Retinal pigment epithelial cell (primary cell): ENCODE measurements around the gene ABCC1.
"Not testable (repeated sequence)": the region's sequence is repeated elsewhere in the genome, so short reads cannot be mapped to it uniquely, and the experiment has no call there.

Source experiments
- DNase-seq: peaks from one replicate; pipeline ENCODE4 v3.0.0-alpha.2; 2010; ENCODE audit warnings: low read depth
- H3K4me3 ChIP-seq: 2 replicates; pipeline ENCODE4 v1.5.1; 2011; ENCODE audit warnings: mild to moderate bottlenecking, low read length, control low read depth, moderate library complexity
- TF ChIP-seq, protein P1 (sequence below): conservative IDR thresholded peaks from 2 replicates; pipeline ENCODE4 v1.5.1; 2011; ENCODE audit warnings: low read depth, low read length, control low read depth, inconsistent platforms

Gene ABCC1

GRCh38 chr16:16157166-16157565 lies 207.8 kb downstream of the ABCC1 start:
- TF ChIP-seq, protein P1, sequence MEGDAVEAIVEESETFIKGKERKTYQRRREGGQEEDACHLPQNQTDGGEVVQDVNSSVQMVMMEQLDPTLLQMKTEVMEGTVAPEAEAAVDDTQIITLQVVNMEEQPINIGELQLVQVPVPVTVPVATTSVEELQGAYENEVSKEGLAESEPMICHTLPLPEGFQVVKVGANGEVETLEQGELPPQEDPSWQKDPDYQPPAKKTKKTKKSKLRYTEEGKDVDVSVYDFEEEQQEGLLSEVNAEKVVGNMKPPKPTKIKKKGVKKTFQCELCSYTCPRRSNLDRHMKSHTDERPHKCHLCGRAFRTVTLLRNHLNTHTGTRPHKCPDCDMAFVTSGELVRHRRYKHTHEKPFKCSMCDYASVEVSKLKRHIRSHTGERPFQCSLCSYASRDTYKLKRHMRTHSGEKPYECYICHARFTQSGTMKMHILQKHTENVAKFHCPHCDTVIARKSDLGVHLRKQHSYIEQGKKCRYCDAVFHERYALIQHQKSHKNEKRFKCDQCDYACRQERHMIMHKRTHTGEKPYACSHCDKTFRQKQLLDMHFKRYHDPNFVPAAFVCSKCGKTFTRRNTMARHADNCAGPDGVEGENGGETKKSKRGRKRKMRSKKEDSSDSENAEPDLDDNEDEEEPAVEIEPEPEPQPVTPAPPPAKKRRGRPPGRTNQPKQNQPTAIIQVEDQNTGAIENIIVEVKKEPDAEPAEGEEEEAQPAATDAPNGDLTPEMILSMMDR, result no peak
- no peak overlapping the region for H3K4me3 ChIP-seq
- no peak for DNase-seq

DNA sequence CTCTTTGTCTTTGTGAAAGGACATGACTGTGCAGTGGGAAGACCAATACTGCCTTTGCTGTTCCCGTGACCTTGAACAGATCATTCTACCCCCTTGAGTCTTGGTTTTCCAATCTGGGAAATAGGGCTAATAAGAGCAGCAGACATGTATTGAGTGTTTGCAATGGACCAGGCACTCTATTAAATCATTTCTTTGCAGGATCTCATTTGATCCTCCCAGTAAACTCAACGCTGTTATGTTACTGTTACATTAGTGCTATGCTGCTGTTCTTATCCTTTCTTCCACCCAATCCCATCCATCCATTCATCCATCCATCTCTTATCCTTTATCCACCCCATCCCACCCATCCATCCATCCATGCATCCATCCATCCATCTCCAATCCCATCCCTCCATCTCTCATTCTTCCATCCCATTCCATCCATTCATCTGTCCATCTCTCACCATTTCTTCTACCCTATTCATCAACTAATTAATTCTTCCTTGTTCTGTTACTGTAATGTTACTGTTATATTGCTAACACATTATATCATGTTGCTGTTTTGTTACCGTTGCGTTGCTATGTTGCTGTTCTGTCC lies 208.8 kb downstream of the ABCC1 start:
- TF ChIP-seq, protein P1, result no peak
- no peak overlapping the region for H3K4me3 ChIP-seq
- DNase-seq, result no peak

DNA sequence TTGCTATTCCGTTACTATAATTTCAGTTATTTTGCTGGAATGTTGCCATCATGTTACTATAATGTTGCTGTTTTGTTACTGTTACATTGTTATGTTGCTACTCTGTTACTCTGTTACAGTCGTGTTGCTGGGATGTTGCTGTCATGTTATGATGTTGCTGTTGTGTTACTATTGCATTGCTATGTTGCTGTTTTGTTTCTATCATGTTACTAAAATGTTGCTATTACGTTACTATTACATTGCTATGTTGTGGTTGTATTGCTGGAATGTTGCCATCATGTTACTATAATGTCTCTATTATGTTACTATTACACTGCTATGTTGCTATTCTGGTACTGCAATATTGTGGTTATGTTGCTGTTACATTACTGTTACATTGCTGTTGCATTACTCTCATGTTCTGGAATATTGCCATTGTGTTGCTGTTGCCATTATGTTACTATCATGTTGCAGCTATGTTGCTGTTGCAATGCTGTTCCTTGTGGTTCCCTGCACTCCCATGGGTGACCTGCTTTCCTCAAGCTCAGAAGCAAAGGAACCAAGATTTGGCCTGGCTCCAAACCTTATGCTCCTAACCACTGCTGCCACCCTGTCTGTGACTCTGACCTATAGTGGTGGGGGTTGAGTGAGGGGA lies 209.4 kb downstream of the ABCC1 start:
- TF ChIP-seq, protein P1, result no peak
- DNase-seq, result no peak
- no peak overlapping the region for H3K4me3 ChIP-seq

GRCh38 chr16:16159662-16160061 lies 210.2 kb downstream of the ABCC1 start:
- H3K4me3 ChIP-seq, result no peak overlapping the region
- TF ChIP-seq, protein P1, result no peak
- DNase-seq, result no peak

DNA sequence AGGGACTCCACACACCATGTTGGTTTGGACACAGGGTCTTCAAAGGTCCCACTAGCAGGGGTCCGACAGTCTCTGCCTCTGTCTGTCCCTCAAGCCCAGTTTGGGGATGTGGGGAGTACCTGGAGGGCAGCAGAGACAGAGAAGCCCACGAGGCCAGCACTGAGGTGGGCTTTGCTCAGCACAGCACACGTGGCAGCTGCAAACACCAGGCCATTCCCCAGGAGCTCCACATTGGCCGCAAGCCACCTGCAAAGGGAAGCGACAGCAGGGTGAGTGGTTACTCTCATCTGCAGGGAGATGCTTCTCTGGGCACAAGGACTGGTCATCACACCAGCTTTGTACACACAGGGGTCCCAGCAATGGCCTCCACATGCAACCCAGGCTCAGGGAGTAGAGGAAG lies 211.9 kb downstream of the ABCC1 start:
- no peak for DNase-seq
- TF ChIP-seq, protein P1, result no peak
- no peak overlapping the region for H3K4me3 ChIP-seq

- H3K4me3 ChIP-seq, DNase-seq: not testable (repeated sequence)
These were observed 212.4 kb downstream of the ABCC1 start for GRCh38 chr16:16161840-16162239.

GRCh38 chr16:16162591-16162990 lies 213.2 kb downstream of the ABCC1 start:
- no peak for DNase-seq
- TF ChIP-seq, protein P1, result no peak
- no peak overlapping the region for H3K4me3 ChIP-seq
